ENCODE data around the gene STX8.
"Not testable (repeated sequence)": the region's sequence is repeated elsewhere in the genome, so short reads cannot be mapped to it uniquely, and the experiment has no call there.

Gene STX8

DNA sequence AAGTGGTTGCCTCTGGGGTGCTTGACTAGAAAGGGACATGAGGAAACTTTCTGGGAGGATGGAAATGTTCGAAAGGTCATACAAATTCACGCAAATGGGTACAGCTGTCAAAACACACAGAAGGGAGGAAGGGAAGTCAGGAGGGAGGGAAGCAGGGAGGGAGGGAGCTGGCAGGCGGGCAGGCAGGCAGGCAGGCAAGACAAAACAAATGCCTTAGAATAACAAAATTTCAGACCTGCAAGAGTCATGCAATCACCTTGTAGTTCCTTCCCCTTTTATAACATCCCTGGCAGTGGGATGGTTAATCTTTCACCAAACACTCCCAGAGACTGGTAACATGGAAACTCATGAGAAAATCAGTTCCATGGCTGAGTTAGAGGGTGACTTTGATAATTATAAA, 189.2 kb downstream of the STX8 start:
- Histone ChIP-seq H3K4me1 (ENCODE audit: insufficient read depth, low read length) (no peaks in the 10 kb centered on the region), H3K9me3 (ENCODE audit: insufficient read depth, low read depth, low read length) (no peaks in the 10 kb centered on the region), H3K27me3 (ENCODE audit: insufficient read depth, low read length) (no peaks in the 10 kb centered on the region), H3K4me3 (ENCODE audit: low read length) (no peak overlapping the region), H3K27ac (ENCODE audit: low read depth, low read length) (no peak overlapping the region), H3K9ac (ENCODE audit: low read depth, low read length) (no peak overlapping the region), H3K36me3 (ENCODE audit: insufficient read depth, low read length) (no peaks in the 10 kb centered on the region)
- 76% methylated on average over 3 of the region's 3 CpGs for WGBS

DNA sequence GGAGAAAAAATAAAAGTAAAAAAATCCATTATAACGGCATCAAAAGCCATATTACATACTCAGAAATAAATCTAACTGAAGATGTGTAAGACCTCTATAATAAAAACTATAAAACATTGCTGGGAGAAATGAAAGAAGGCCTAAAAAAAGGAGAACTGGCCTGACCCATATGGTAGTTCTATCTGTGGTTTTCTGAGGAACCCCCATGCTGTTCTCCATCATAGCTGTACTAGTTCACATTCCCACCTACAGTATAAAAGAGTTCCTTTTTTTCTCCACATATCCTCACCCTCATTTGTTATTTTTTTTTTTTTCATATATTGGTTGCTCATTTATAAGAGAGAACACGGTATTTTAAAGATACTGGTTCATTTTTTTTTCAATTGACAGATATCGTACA, 191.8 kb downstream of the STX8 start:
- no peaks in the 10 kb centered on the region for H3K36me3 ChIP-seq (ENCODE audit: insufficient read depth, low read length)
- H3K9ac ChIP-seq (ENCODE audit: low read depth, low read length), result no peak overlapping the region
- no peaks in the 10 kb centered on the region for H3K27me3 ChIP-seq (ENCODE audit: insufficient read depth, low read length)
- no peak overlapping the region for H3K4me3 ChIP-seq (ENCODE audit: low read length)
- no peak overlapping the region for H3K27ac ChIP-seq (ENCODE audit: low read depth, low read length)
- H3K9me3 ChIP-seq (ENCODE audit: insufficient read depth, low read depth, low read length), result no peaks in the 10 kb centered on the region
- 90% methylated on average over 2 of the region's 3 CpGs for WGBS
- no peaks in the 10 kb centered on the region for H3K4me1 ChIP-seq (ENCODE audit: insufficient read depth, low read length)

DNA sequence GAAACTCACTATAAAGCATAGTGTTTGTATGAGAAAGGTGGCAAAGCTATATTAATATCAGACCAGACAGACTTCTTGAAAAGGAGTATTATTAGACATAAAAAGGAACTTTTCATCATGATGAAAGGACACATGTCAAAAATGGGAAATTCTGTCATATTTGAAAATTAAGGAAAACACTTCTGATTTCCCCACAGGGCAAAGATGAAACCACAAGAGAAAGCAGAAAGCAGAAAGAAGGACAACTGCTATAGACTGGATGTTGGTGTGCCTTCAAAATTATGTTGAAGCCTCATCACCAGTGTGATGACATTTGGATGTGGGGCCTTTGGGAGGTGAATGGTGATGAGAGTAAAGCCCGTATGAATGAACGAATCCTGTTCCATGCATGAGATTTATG, 193.0 kb downstream of the STX8 start:
- H3K27ac ChIP-seq (ENCODE audit: low read depth, low read length), result no peak overlapping the region
- no peaks in the 10 kb centered on the region for H3K9me3 ChIP-seq (ENCODE audit: insufficient read depth, low read depth, low read length)
- no peaks in the 10 kb centered on the region for H3K4me1 ChIP-seq (ENCODE audit: insufficient read depth, low read length)
- no peaks in the 10 kb centered on the region for H3K36me3 ChIP-seq (ENCODE audit: insufficient read depth, low read length)
- H3K27me3 ChIP-seq (ENCODE audit: insufficient read depth, low read length), result no peaks in the 10 kb centered on the region
- no peak overlapping the region for H3K4me3 ChIP-seq (ENCODE audit: low read length)
- WGBS, result 100% methylated on average over 2 of the region's 2 CpGs
- no peak overlapping the region for H3K9ac ChIP-seq (ENCODE audit: low read depth, low read length)

DNA sequence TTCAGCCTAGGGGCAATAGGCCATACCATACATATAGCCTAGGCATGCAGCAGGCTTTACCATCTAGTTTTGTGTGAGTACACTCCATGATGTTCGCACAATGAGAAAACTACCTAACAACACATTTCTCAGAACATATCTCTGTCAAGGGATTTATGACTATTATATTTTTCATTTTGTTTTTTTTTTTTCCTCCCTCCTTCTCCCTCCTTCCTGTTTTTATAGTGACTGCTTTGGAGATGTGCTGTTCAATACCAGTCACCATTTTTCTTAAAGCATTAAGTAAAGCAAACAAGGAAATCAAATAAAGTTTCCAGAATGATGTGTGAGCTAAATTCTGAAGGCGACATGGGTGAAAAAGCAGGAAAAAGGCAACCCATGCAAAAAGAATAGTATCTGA, 194.6 kb downstream of the STX8 start:
- H3K27me3 ChIP-seq (ENCODE audit: insufficient read depth, low read length), result no peaks in the 10 kb centered on the region
- H3K9me3 ChIP-seq (ENCODE audit: insufficient read depth, low read depth, low read length), result no peaks in the 10 kb centered on the region
- H3K4me3 ChIP-seq (ENCODE audit: low read length), result no peak overlapping the region
- H3K27ac ChIP-seq (ENCODE audit: low read depth, low read length), result no peak overlapping the region
- no peak overlapping the region for H3K9ac ChIP-seq (ENCODE audit: low read depth, low read length)
- H3K36me3 ChIP-seq (ENCODE audit: insufficient read depth, low read length), result no peaks in the 10 kb centered on the region
- 96% methylated on average over 2 of the region's 2 CpGs for WGBS
- no peaks in the 10 kb centered on the region for H3K4me1 ChIP-seq (ENCODE audit: insufficient read depth, low read length)

DNA sequence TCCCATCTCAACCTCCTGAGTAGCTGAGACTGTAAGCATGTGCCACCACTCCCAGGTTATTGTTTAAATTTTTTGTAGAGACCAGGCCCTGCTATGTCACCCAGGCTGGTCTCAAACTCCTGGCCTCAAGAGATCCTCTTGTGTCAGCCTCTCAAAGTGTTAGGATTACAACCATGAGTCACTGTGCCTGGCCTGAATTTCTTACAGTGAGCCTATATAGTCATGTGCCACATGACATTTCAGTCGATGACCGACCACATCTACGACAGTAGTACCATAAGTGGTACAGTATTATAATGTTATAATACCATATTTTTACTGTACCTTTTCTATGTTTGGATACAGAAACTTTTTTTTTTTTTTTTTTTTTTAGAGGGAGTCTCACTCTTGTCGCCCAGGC, 195.3 kb downstream of the STX8 start:
- no peaks in the 10 kb centered on the region for H3K27me3 ChIP-seq (ENCODE audit: insufficient read depth, low read length)
- H3K4me3 ChIP-seq (ENCODE audit: low read length), result no peak overlapping the region
- no peaks in the 10 kb centered on the region for H3K4me1 ChIP-seq (ENCODE audit: insufficient read depth, low read length)
- no peaks in the 10 kb centered on the region for H3K36me3 ChIP-seq (ENCODE audit: insufficient read depth, low read length)
- no peak overlapping the region for H3K27ac ChIP-seq (ENCODE audit: low read depth, low read length)
- H3K9me3 ChIP-seq (ENCODE audit: insufficient read depth, low read depth, low read length), result no peaks in the 10 kb centered on the region
- 93% methylated on average over 3 of the region's 4 CpGs for WGBS
- H3K9ac ChIP-seq (ENCODE audit: low read depth, low read length), result no peak overlapping the region

DNA sequence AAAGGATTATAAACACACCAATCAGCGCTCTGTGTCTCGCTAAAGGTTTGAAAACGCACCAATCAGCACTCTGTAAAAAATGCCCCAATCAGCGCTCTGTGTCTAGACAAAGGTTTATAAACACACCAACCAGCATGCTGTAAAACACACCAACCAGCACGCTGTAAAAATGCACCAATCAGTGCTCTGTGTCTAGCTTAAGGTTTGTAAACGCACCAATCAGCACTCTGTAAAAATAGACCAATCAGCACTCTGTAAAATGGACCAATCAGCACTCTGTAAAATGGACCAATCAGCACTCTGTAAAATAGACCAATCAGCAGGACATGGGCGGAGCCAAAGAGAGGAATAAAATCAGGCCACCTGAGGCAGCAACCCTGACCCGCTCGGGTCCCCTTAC, 199.4 kb downstream of the STX8 start:
- H3K27me3 ChIP-seq (ENCODE audit: insufficient read depth, low read length); H3K4me1 ChIP-seq (ENCODE audit: insufficient read depth, low read length); H3K9ac ChIP-seq (ENCODE audit: low read depth, low read length); H3K9me3 ChIP-seq (ENCODE audit: insufficient read depth, low read depth, low read length); H3K4me3 ChIP-seq (ENCODE audit: low read length); H3K36me3 ChIP-seq (ENCODE audit: insufficient read depth, low read length); H3K27ac ChIP-seq (ENCODE audit: low read depth, low read length): not testable (repeated sequence)
- 97% methylated on average over 9 of the region's 9 CpGs for WGBS

DNA sequence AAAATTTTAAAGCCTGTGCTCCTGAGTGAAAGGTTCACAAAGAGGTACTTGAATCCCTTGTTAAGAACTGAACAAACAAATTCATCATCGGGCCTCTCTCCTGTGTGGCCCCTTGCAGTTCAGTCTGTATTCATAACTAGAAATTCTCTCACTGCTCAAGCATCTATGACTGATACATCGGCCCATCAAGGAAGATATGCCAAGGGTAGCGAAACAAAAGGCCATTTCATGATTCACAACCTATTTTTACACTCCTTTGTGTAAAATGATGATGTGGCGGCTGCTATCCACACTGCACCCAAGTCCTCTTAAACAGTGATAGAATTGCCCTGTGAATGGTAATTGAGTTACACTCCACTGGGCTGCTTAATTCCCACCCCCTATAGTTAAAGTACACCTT, 204.6 kb downstream of the STX8 start:
- H3K36me3 ChIP-seq (ENCODE audit: insufficient read depth, low read length), result no peaks in the 10 kb centered on the region
- no peak overlapping the region for H3K9ac ChIP-seq (ENCODE audit: low read depth, low read length)
- peaks cover 13% of the 10 kb centered on the region for H3K4me1 ChIP-seq (ENCODE audit: insufficient read depth, low read length)
- WGBS, result 83% methylated on average over 3 of the region's 4 CpGs
- H3K27me3 ChIP-seq (ENCODE audit: insufficient read depth, low read length), result no peaks in the 10 kb centered on the region
- H3K4me3 ChIP-seq (ENCODE audit: low read length), result no peak overlapping the region
- no peak overlapping the region for H3K27ac ChIP-seq (ENCODE audit: low read depth, low read length)
- no peaks in the 10 kb centered on the region for H3K9me3 ChIP-seq (ENCODE audit: insufficient read depth, low read depth, low read length)

DNA sequence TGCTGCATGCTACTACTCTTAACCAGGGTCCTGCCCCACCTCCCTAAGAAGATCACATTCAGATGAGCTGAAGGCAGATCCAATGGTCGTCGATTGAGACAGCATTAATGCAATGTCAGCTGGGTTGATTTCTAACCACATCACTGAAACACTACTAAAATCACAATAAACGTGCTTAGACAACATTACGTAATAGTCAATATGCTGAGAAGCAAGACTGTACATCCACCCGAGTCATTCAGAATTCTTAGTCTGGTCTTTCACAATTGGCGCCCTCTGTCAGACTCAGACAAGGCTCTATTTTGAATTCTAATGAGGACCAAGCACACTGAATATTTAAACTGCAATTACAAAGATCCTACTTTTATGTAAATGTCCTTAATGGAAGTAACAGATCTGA, 205.2 kb downstream of the STX8 start:
- 86% methylated on average over 6 of the region's 6 CpGs for WGBS
- Histone ChIP-seq H3K27ac (ENCODE audit: low read depth, low read length) (no peak overlapping the region), H3K4me3 (ENCODE audit: low read length) (no peak overlapping the region), H3K9me3 (ENCODE audit: insufficient read depth, low read depth, low read length) (no peaks in the 10 kb centered on the region), H3K4me1 (ENCODE audit: insufficient read depth, low read length) (peaks cover 13% of the 10 kb centered on the region), H3K27me3 (ENCODE audit: insufficient read depth, low read length) (no peaks in the 10 kb centered on the region), H3K36me3 (ENCODE audit: insufficient read depth, low read length) (no peaks in the 10 kb centered on the region), H3K9ac (ENCODE audit: low read depth, low read length) (no peak overlapping the region)

DNA sequence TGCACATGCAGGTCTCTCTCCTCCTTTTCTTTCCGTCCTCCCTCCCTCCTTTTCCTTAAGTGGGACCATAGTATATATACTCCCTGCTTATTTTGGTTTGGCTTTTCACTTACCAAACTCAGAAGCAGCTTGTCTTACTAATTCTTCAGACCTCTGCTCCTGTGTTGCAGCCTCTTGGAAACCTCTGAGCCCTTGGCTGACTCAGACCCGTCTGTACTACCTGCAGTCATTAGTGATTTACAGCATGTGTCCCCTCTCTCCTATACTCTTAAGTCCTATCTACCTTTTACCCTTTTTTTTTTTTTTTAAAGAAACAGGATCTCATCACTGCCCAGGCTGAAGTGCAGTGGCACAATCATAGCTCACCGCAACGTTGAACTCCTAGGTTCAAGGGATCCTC, 207.0 kb downstream of the STX8 start:
- 83% methylated on average over 4 of the region's 4 CpGs for WGBS
- no peaks in the 10 kb centered on the region for H3K36me3 ChIP-seq (ENCODE audit: insufficient read depth, low read length)
- H3K9me3 ChIP-seq (ENCODE audit: insufficient read depth, low read depth, low read length), result no peaks in the 10 kb centered on the region
- H3K9ac ChIP-seq (ENCODE audit: low read depth, low read length), result no peak overlapping the region
- H3K27me3 ChIP-seq (ENCODE audit: insufficient read depth, low read length), result no peaks in the 10 kb centered on the region
- peaks cover 13% of the 10 kb centered on the region for H3K4me1 ChIP-seq (ENCODE audit: insufficient read depth, low read length)
- H3K27ac ChIP-seq (ENCODE audit: low read depth, low read length), result no peak overlapping the region
- H3K4me3 ChIP-seq (ENCODE audit: low read length), result no peak overlapping the region

DNA sequence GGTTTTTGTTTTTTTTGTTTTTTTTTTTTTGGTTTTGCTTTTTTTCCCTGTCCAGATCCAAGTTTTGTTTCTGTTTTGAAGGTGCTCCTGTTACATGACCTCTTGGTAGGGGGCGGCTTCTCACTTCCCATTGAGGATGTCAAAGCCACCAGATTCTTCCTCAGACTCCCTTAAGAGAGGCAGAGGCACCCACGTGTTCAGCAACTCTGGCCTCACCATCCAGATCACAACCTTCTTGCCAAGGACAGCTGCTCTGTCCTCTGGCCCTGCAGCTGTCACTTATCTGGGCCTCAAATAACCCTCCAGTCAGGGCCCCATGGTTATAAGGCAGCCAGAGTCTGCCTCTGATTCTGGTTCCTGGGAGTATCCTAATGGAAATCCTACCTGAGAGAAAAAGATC, 208.5 kb downstream of the STX8 start:
- Histone ChIP-seq H3K9ac (ENCODE audit: low read depth, low read length) (no peak overlapping the region), H3K4me1 (ENCODE audit: insufficient read depth, low read length) (peaks cover 13% of the 10 kb centered on the region)
- 77% methylated on average over 2 of the region's 2 CpGs for WGBS

DNA sequence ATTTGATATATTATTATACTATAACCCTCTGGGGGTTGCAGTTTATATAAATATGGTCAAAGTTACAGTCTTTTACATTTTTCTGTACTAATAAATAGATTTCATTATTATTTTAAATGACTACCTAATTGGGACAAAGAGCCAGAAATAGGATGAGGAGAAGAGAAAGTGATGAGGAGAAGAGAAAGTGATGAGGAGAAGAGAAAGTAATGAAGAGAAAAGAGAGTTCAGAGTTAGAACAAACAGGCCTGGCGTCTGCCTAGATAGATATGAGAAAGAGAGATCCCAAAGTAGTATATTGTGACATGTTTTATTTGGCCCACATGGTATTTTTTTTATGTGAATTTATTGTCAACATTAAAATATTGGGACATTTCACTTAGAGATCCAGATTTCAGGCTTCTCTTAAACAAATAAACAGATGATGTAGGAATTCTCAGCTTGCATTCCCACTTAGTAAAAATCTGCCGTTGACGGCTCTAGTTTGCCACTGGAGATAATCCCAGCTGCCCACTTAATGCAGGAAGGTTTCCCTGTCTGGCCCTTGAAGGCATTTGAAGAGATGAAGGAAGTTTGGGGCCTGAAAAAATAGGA, 210.7 kb downstream of the STX8 start:
- 92% methylated on average over 3 of the region's 3 CpGs for WGBS
- H3K9me3 ChIP-seq (ENCODE audit: insufficient read depth, low read depth, low read length), result no peaks in the 10 kb centered on the region
- H3K4me1 ChIP-seq (ENCODE audit: insufficient read depth, low read length), result peaks cover 9% of the 10 kb centered on the region; the same call in 1 of the 2 replicates
- H3K4me3 ChIP-seq (ENCODE audit: low read length), result no peak overlapping the region
- H3K9ac ChIP-seq (ENCODE audit: low read depth, low read length), result no peak overlapping the region
- H3K36me3 ChIP-seq (ENCODE audit: insufficient read depth, low read length), result no peaks in the 10 kb centered on the region
- no peaks in the 10 kb centered on the region for H3K27me3 ChIP-seq (ENCODE audit: insufficient read depth, low read length)
- H3K27ac ChIP-seq (ENCODE audit: low read depth, low read length), result no peak overlapping the region

More for the DNA sequence above, 208.5 kb downstream of the STX8 start:
- Histone ChIP-seq H3K27me3 (ENCODE audit: insufficient read depth, low read length) (no peaks in the 10 kb centered on the region), H3K4me3 (ENCODE audit: low read length) (no peak overlapping the region), H3K36me3 (ENCODE audit: insufficient read depth, low read length) (no peaks in the 10 kb centered on the region), H3K9me3 (ENCODE audit: insufficient read depth, low read depth, low read length) (no peaks in the 10 kb centered on the region), H3K27ac (ENCODE audit: low read depth, low read length) (no peak overlapping the region)

Data from HUES64 (cell line).